GM12892 (cell line): Measurements from ENCODE around the gene CERS4.

Source experiments
- DNase-seq: peaks from one replicate; pipeline ENCODE4 v3.0.0; 2011; ENCODE audit not compliant: insufficient read length
- FAIRE-seq: peaks from 2 replicates; lab custom pipeline; 2011; peaks lifted over from hg19 to GRCh38; lab: Jason Lieb, UNC
- POLR2A ChIP-seq: IDR thresholded peaks from 2 replicates; pipeline ENCODE4 v1.6.1; 2011; ENCODE audit warnings: low read depth, low read length, control low read depth
- POLR2AphosphoS5 ChIP-seq: IDR thresholded peaks from 2 replicates; pipeline ENCODE4 v1.6.1; 2011; ENCODE audit warnings: low read depth, low read length, control low read depth
- TAF1 ChIP-seq: IDR thresholded peaks from 2 replicates; pipeline ENCODE4 v1.6.1; 2011; ENCODE audit warnings: low read depth, mild to moderate bottlenecking, control low read depth, low read length, borderline replicate concordance

The CERS4 gene

GRCh38 chr19:8307965-8308866 lies 99.0 kb downstream of the CERS4 start, which contains the start of gene CD320:
TSS of gene CD320 (minus strand) at chr19:8308358. CDS start at chr19:8308290, 68 bp downstream.
- DNase-seq = peak; percentile 97
- TF ChIP-seq POLR2A (peak; percentile 93), TAF1 (peak; percentile 63), POLR2AphosphoS5 (peak; percentile 90)
- FAIRE-seq = peak; percentile 99

- TF ChIP-seq POLR2A (no peak), POLR2AphosphoS5 (no peak), TAF1 (no peak)
- FAIRE-seq (no peak), DNase-seq (no peak)
These were observed 99.7 kb downstream of the CERS4 start for GRCh38 chr19:8308891-8309291.

- FAIRE-seq = no peak
- DNase-seq = no peak
- TF ChIP-seq TAF1 = no peak
- TF ChIP-seq POLR2AphosphoS5 = no peak
- TF ChIP-seq POLR2A = no peak
These were observed 101.3 kb downstream of the CERS4 start for GRCh38 chr19:8310342-8311055.

GRCh38 chr19:8311461-8312260 lies 102.5 kb downstream of the CERS4 start:
- FAIRE-seq (no peak), DNase-seq (no peak)
- TF ChIP-seq TAF1 (no peak), POLR2AphosphoS5 (no peak), POLR2A (no peak)
